Skeletal muscle cell (primary cell): Measurements from ENCODE around the gene PLB1.

Experiments
- DNase-seq: peaks from one replicate; pipeline ENCODE4 v3.0.0-alpha.2; 2010; ENCODE audit warnings: low read depth
- H3K4me3 ChIP-seq: 2 replicates; pipeline ENCODE4 v1.5.1; 2011; ENCODE audit warnings: low read depth, mild to moderate bottlenecking, control low read depth, low read length, moderate library complexity

The PLB1 gene

DNA sequence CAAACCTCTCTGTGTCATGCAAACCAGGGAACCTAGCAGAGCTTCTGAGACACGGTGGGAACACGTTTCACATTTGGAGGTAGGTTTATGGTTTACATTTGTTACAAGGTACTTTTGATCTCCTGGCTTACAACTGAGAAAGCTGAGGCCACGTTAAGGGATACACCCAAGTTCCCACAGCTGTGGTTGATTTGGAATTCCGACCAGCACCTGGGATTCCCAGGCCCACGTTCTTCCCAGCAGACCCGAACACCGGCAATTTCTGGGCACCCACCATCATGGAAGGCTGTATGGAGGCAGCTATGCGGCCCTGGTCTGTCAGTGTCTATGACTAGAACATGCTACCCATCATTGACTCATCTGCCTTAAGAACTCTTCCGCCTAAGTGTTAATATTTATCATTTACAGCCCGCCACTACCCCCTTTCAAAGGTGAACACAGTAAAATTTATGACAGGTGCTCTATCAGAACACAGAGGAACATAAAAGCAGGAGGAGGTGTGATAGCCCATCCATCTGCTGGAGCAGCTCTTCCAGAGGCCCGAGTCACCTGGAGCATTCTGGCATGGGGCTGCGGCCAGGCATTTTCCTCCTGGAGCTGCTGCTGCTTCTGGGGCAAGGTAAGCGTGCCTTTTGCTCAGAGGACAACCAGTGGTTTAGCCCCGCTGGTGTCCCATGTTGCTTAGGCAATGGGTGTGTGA is at the start of gene PLB1:
Gene PLB1, plus strand, starts transcription at position 510 of the 700 bp plus-strand sequence. Its CDS starts 55 bp downstream, at position 565.
- no peak within 1 kb of the TSS for H3K4me3 ChIP-seq
- DNase-seq: no peak

GRCh38 chr2:28446531-28446930 is 49.3 kb upstream of the PLB1 start:
- DNase-seq: no peak
- no peak overlapping the region for H3K4me3 ChIP-seq

- H3K4me3 ChIP-seq: no peak overlapping the region
- DNase-seq: no peak
Measured at GRCh38 chr2:28447086-28447485, 48.8 kb upstream of the PLB1 start.

DNA sequence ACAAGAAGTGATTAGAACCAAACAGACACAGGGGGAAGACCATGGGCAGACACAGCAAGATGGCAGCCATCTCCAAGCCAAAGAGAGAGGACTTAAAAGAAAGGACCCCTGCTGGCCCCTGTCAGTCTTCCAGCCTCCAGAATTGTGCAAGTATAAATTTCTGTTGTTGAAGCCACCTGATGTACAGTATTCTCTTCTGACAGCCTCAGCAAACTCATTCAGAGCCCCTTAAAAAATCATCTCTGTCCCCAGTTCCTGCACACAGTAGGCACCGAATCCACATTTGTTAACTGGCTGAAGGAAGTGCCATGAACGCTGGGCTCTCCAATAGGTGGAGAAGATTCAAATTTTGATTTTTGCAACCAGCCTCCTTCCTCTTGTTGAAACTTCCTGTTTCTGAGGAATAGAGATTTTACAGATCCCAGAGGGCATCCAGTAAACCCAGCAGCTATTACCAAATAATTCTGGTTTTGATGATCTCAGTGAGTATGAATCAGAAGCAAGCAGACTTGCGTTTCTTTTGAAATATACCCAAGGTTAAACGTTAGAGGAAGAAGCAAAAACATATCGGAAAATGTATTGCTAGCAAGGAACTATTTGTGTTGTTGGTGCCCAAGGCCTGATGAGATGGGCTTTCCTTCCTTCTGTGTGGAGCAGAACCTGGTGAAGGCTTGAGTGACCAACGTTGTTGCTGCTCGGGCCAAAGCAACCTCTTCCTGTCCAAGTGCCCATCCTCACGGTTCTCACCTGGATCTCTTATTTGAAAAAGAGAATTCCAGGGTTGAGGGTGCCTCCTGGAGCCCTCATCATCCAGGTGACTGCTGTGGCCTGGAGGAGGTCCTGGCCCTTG is 47.7 kb upstream of the PLB1 start:
- DNase-seq: peak; percentile 76
- no peak overlapping the region for H3K4me3 ChIP-seq

- H3K4me3 ChIP-seq: no peak overlapping the region
- no peak for DNase-seq
Measured at GRCh38 chr2:28448793-28449100, 47.1 kb upstream of the PLB1 start.

DNA sequence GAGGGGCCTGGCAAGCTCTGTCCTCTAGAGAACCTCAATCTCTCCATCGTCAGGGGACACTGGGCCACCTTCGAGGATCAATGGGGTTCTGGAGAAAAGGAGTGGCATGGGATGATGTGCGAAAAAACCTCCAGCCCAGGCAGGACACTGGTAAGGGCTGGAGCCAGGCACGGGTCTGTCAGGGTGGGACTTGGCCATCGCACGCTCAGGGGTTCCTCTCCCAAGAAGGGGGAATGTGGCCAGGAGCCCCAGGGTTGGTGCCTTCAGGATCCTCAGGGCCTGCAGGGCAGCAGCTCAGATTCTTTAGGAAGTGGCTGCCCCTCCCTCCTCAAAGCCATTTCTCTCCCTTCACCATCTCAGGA is 46.8 kb upstream of the PLB1 start:
- no peak overlapping the region for H3K4me3 ChIP-seq
- DNase-seq: no peak

DNA sequence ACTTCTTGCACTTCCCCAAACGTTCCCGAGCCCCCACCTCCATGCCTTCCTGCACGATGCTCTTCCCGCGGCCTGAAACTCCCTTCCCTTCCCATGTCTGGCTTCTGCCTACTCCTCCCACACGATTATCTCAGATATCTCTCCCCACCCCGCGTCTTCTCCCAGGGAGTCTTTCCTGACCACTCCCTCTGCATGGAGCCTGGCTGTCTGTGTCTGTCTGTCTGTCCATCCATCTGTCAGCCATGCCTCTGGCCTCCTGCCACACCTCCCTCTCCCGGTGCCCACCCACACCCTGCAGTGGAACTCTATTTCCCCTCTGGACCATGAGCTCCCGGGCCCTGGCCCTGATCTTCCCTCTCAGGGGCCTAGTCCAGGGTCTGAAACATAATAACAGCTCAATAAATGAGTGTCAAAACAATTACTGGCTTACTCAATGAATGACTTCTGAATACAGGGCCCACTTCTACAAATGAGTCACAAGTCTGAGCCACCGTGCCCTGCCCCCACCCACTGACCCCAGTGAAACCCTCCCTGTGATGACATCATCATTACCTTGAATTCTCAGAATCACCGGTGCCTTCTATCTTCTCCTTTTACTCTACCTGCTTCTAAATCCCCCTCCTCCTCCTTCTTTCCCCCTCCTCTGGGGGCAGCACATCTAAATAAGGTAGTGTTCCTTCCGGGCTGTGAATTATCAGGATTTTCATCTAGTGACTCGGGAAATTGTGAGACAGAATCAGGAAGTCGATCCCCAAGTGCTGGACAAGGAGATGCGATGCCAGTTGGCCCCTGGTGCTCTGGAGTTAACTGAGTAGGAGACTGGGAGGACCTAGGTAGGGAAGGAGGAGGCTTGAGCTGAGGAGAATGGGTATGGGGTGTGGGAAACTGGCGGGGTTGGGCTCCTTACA is 46.1 kb upstream of the PLB1 start:
- no peak overlapping the region for H3K4me3 ChIP-seq
- DNase-seq: no peak

- no peak overlapping the region for H3K4me3 ChIP-seq
Measured at GRCh38 chr2:28450901-28451565, 44.8 kb upstream of the PLB1 start.

DNA sequence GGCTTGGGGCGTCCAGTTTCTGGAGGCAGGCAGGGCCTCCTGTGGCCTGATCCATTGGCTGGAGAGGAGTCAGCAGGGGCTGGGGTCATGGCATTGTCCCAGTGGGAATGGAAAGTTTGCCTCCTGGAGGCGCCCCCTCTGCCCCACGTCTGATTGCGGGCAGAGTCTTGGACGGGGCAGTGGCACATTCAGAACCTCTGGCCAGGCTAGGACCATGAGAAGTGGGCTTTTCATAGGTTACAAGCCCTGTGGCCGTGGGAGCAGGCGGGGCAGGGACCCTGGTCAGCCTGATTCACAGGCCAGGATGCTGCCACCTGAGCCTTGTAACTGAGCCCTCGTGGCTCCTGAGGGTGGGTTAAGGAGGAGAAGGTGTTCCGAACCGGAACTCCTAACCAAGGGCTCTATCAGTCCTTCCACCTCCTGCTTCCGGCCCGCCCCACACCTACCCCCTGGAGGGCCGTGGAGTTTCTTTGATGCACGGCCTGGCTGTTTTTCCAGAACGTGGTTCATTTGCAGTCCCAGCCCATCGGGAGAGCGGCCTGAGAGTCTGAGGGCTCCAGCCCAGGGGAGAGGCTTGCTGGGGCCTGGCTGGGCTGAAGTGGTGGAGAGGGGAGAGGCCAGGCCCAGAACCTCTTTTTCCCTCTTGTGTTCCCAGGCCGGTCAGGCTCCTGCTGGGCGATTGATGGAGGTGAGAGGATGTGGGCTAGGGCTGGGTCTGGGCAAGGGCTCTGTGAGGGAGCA is 43.9 kb upstream of the PLB1 start:
- no peak for DNase-seq
- H3K4me3 ChIP-seq: no peak overlapping the region

More at GRCh38 chr2:28450901-28451565, 44.8 kb upstream of the PLB1 start:
- DNase-seq: no peak

- no peak overlapping the region for H3K4me3 ChIP-seq
- DNase-seq: no peak
Measured at GRCh38 chr2:28452534-28453081, 43.3 kb upstream of the PLB1 start.

- no peak overlapping the region for H3K4me3 ChIP-seq
- DNase-seq: no peak
Measured at GRCh38 chr2:28453396-28453795, 42.5 kb upstream of the PLB1 start.

DNA sequence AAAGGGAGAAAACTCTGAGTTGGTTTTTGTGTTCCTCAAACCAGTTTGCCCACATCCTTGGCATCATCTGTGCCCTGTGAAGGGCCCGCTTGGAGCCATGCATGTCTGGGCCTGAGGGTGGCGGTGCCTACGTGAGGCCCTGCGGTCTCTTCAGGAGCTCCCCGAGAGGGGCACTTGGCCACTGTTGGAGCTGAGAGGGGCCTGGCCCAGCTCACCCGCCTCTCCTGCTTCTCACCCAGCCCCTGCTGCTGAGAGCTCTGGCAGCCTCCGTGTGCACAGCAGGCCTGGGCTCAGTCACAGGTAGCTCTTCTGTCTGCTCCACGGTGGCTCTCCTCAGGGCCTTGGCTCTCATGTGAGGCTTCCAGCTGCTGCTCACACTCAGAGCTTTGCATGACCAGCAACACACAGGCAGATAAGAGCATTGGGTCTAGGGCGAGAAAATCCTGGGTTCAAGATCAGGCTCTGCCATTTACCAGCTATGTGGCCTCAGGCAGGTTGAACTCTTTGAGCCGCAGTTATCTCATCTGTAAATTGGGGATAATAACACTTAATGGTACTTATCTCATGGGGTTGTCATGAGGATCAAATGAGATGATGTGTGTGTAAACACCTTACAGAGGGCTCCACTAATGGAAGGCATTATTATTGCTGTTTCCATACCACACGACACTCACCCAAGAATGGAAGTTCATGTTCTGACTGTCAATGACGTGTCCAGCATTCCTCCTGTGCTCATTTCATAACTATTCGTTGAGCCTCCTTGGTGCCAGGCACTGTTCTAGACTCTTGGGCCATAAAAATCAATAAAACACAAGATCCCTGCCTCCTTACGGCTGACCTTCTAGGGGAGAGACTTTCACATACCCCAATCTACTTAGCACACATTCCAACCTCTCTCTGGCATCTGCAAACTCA is 41.6 kb upstream of the PLB1 start:
- no peak overlapping the region for H3K4me3 ChIP-seq
- no peak for DNase-seq

DNA sequence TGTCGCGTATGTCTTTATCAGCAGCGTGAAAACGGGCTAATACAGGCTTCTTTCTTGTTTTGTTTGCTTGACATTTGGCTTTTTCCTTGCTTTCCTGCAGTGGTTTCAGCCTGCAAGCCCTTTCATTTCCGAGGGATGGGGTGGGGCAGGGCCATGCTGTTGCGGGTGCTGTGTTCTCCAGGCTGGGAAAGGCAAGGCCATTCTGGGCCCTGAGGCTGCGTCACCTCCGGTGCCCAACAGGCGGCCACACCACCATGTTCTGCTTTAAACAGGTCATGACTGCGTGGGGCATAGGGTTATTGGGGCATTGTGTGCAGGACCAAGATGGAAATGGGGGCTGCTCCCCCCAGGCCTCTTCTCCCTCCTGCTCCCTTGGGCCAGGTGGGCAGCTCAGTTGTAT is 38.6 kb upstream of the PLB1 start:
- no peak overlapping the region for H3K4me3 ChIP-seq
- DNase-seq: no peak

DNA sequence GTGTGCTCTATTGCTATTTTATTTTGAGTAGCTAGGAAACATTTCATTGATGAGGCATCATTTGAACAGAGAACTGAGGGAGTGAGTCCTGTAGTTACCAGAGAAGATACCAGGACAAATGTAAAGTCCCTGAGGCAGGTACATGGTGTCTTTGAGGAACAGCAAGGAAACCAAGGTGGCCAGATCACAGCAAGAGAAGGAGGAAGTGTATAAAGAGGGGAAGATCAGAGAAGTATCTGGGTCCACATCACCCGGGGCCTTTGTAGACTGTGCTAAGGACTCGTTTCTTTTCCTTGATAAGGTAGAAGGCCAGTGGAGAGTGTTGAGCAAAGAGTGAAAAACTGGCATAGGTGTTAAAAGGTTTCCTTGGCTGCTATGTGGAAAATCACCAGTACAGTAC is 34.8 kb upstream of the PLB1 start:
- no peak overlapping the region for H3K4me3 ChIP-seq
- DNase-seq: no peak

DNA sequence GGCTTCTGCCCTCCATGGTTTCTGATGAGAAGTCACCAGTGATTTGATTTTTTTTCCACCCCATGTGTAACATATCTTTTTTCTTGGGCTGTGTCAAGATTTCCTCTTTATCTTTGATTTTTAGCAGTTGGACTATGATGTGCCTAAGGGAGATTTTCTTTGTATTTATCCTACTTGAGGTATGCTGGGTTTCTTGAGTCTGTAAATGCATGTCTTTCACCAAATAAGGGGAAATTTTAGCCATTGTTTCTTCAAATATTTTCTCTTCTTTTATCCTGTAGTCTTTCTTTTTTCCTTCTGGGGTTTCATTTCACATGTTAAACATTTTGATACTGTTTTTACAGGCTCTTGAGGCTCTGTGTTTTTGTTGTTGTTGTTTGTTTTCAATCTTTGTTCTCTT is 33.7 kb upstream of the PLB1 start:
- no peak for DNase-seq

DNA sequence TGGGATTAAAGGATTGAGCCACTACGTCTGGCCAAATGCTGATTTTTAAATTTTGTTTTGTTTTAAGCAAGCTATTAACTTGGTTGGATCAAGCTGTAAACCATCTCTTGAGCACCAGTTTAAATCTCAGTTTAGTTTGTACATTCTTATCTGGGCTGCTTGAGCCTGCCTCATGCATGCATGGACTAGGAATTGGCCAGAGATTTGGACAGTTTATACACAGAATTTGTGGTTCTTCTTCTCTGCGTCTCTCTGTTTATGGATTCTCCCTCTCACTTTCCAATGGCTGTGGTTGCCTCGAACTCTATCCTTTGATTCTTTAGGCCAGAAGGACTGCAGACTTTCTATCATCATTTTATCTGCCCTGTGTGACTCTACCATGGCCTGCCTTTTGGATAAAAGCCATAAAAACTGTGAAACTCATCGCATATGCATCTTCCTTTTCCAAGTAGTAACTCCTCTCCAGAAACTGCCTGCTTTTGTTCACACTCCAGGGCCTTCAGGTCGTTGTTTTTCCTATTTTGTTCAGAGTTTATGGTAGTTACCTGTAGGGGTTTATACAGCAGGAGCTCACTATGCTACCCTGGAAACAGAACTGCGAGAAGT is 32.5 kb upstream of the PLB1 start:
- H3K4me3 ChIP-seq: no peak overlapping the region
- DNase-seq: no peak

More for the DNA sequence above, 33.7 kb upstream of the PLB1 start:
- H3K4me3 ChIP-seq: no peak overlapping the region

DNA sequence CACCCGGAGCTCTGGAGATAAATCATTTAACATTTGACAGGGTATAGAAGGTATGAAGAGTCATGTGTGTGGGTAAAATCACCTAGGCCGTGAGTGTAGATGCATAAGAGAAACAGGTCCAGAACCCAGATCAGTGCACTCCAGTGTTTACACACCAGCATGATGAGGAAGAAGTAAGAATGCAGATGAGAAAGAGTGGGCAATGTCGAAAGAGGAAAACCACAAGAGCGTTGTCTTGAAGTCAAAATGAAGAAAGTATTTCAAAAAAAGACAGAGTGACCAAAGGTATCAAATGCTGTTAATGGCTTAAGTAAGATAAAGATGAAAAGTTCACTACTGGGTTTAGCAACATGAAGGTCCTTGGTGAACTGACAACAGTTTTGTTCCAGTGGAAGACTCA is 32.0 kb upstream of the PLB1 start:
- no peak overlapping the region for H3K4me3 ChIP-seq
- DNase-seq: no peak
